Thyroid gland (tissue), 4 donors: Measurements from ENCODE around the gene FHIT. TPM values are rescaled to one million over a fixed set of nuclear protein-coding genes. Genes with fewer than 3 reads are reported as not detected.

Source experiments
- DNase-seq, 2 donors: peaks; one replicate each; pipeline ENCODE4 v3.0.0-alpha.2; 2019
- H3K27ac ChIP-seq, 3 donors: fragments of 200-600 bp; sonication (generic); 1 replicate in 2 of 3; 2 replicates in 1 of 3; pipeline ENCODE4 v1.5.1; 2016 to 2019; ENCODE audit warnings: mild to moderate bottlenecking in 1 of 3, moderate library complexity in 1 of 3
- H3K27me3 ChIP-seq: fragments of 200-600 bp; sonication (generic); one replicate; pipeline ENCODE4 v1.5.1; 2019
- H3K36me3 ChIP-seq, 2 donors: fragments of 200-600 bp; sonication (generic); one replicate each; pipeline ENCODE4 v1.5.1; 2016 to 2019
- H3K4me1 ChIP-seq, 2 donors: fragments of 200-600 bp; sonication (generic); one replicate each; pipeline ENCODE4 v1.5.1; 2017 to 2019
- H3K4me3 ChIP-seq, 3 donors: fragments of 200-600 bp; sonication (generic); replicated peaks in 1 of 3; 1 replicate in 2 of 3; 2 replicates in 1 of 3; pipeline ENCODE4 v1.5.1; 2016; ENCODE audit warnings: mild to moderate bottlenecking in 1 of 3
- H3K9me3 ChIP-seq: fragments of 200-600 bp; sonication (generic); one replicate; pipeline ENCODE4 v1.5.1; 2017
- CTCF ChIP-seq, 6 experiments: fragments of 200-600 bp in 3 of 6; fragments of 450-650 bp in 3 of 6; sonication (generic) in 3 of 6; IDR thresholded peaks; one replicate each; pipeline ENCODE4 v1.5.1; 2016 to 2019; ENCODE audit warnings: antibody characterized with exemption in 6 of 6, mild to moderate bottlenecking in 2 of 6, inconsistent platforms in 1 of 6, moderate library complexity in 1 of 6
- POLR2A ChIP-seq, 2 donors: fragments of 450-650 bp; IDR thresholded peaks; one replicate each; pipeline ENCODE4 v1.6.1; 2017; ENCODE audit warnings: antibody characterized with exemption in 2 of 2, mild to moderate bottlenecking in 2 of 2, moderate library complexity in 1 of 2
- WGBS, 2 donors: methylation state at CpG; one replicate each; pipeline ENCODE4 v1.1.5; 2017; 5-methylcytosine and 5-hydroxymethylcytosine counted together
- intact Hi-C: fragments of 100-400 bp; cut with DNase I; formaldehyde crosslinking; loops from one replicate; pipeline ENCODE4 v1.15.1; 2023
- total RNA-seq, 4 donors: library from RNA; depleted of rRNA; stranded (reverse); fragments of >200 nt; gene quantifications; one replicate each; pipeline ENCODE4 v1.2.3, GENCODE V29; 2016

Gene FHIT
- total RNA-seq, 4 donors from 2014 or later, result 12.2 to 18.9 (median 16.2) TPM

GRCh38 chr3:60344340-60344739 lies 906.9 kb downstream of the FHIT start:
- TF ChIP-seq POLR2A (IDR thresholded peaks at IDR 0.05) (no peak), CTCF (IDR thresholded peaks at IDR 0.05) (no peak)
- 82% methylated on average over 3 of the region's 3 CpGs for WGBS, 2 donors
- Histone ChIP-seq H3K27ac (no peak overlapping the region), H3K27me3 (no peaks in the 10 kb centered on the region), H3K36me3 (no peaks in the 10 kb centered on the region), H3K9me3 (no peaks in the 10 kb centered on the region), H3K4me1 (no peaks in the 10 kb centered on the region), H3K4me3 (no peak overlapping the region)
- intact Hi-C loops, result no loop called here
- DNase-seq, result no peak

GRCh38 chr3:60343831-60344230 lies 907.4 kb downstream of the FHIT start:
- no peaks in the 10 kb centered on the region for H3K9me3 ChIP-seq
- H3K27me3 ChIP-seq, result no peaks in the 10 kb centered on the region
- no peaks in the 10 kb centered on the region for H3K36me3 ChIP-seq
- intact Hi-C loops, result no loop called here
- H3K27ac ChIP-seq, result no peak overlapping the region
- H3K4me1 ChIP-seq, result no peaks in the 10 kb centered on the region
- no peak for DNase-seq
- no peak for TF ChIP-seq CTCF (IDR thresholded peaks at IDR 0.05)
- no peak for TF ChIP-seq POLR2A (IDR thresholded peaks at IDR 0.05)
- no peak overlapping the region for H3K4me3 ChIP-seq
- WGBS, 2 donors, result 82 to 85% methylated on average over 2 of the region's 2 CpGs

- Histone ChIP-seq H3K27ac (no peak overlapping the region), H3K4me1 (no peaks in the 10 kb centered on the region), H3K36me3 (no peaks in the 10 kb centered on the region), H3K4me3 (no peak overlapping the region), H3K27me3 (no peaks in the 10 kb centered on the region), H3K9me3 (no peaks in the 10 kb centered on the region)
- intact Hi-C loops, result no loop called here
- 81 to 82% methylated on average over 6 of the region's 6 CpGs for WGBS, 2 donors
- no peak for DNase-seq
- no peak for TF ChIP-seq CTCF (IDR thresholded peaks at IDR 0.05)
- no peak for TF ChIP-seq POLR2A (IDR thresholded peaks at IDR 0.05)
Observed at GRCh38 chr3:60339304-60339703, 911.9 kb downstream of the FHIT start.

- H3K27ac ChIP-seq, result no peak overlapping the region
- no peak for TF ChIP-seq CTCF (IDR thresholded peaks at IDR 0.05)
- TF ChIP-seq POLR2A (IDR thresholded peaks at IDR 0.05), result no peak
- H3K36me3 ChIP-seq, result no peaks in the 10 kb centered on the region
- intact Hi-C loops, result no loop called here
- H3K4me3 ChIP-seq, result no peak overlapping the region
- no peaks in the 10 kb centered on the region for H3K27me3 ChIP-seq
- WGBS, 2 donors, result 77 to 93% methylated on average over 2 of the region's 2 CpGs
- DNase-seq, result no peak
- H3K4me1 ChIP-seq, result no peaks in the 10 kb centered on the region
- no peaks in the 10 kb centered on the region for H3K9me3 ChIP-seq
Observed at GRCh38 chr3:60337421-60337820, 913.8 kb downstream of the FHIT start.

GRCh38 chr3:60336061-60336460 lies 915.2 kb downstream of the FHIT start:
- Histone ChIP-seq H3K36me3 (no peaks in the 10 kb centered on the region), H3K27ac (no peak overlapping the region), H3K4me3 (no peak overlapping the region), H3K4me1 (no peaks in the 10 kb centered on the region), H3K9me3 (no peaks in the 10 kb centered on the region), H3K27me3 (no peaks in the 10 kb centered on the region)
- DNase-seq, result no peak
- WGBS, 2 donors, result 47 to 98% methylated on average over 2 of the region's 2 CpGs
- TF ChIP-seq POLR2A (IDR thresholded peaks at IDR 0.05), result no peak
- intact Hi-C loops, result no loop called here

GRCh38 chr3:60333710-60334109 lies 917.5 kb downstream of the FHIT start:
- DNase-seq, result no peak
- no peaks in the 10 kb centered on the region for H3K4me1 ChIP-seq
- no peak overlapping the region for H3K4me3 ChIP-seq
- H3K27me3 ChIP-seq, result no peaks in the 10 kb centered on the region
- no peak for TF ChIP-seq POLR2A (IDR thresholded peaks at IDR 0.05)
- TF ChIP-seq CTCF (IDR thresholded peaks at IDR 0.05), result no peak
- intact Hi-C loops, result no loop called here
- H3K27ac ChIP-seq, result no peak overlapping the region
- no peaks in the 10 kb centered on the region for H3K9me3 ChIP-seq
- 70 to 78% methylated on average over 1 of the region's 1 CpG for WGBS, 2 donors
- no peaks in the 10 kb centered on the region for H3K36me3 ChIP-seq
